GM12872 (cell line): Measurements from ENCODE around the gene PFN4.

Experiments used
- TF ChIP-seq, protein P1 (sequence below): IDR thresholded peaks from 3 replicates; pipeline ENCODE4 v1.5.1; 2011; ENCODE audit warnings: low read depth, mild to moderate bottlenecking, low read length, moderate library complexity; ENCODE audit not compliant: insufficient read depth

PFN4 gene

DNA sequence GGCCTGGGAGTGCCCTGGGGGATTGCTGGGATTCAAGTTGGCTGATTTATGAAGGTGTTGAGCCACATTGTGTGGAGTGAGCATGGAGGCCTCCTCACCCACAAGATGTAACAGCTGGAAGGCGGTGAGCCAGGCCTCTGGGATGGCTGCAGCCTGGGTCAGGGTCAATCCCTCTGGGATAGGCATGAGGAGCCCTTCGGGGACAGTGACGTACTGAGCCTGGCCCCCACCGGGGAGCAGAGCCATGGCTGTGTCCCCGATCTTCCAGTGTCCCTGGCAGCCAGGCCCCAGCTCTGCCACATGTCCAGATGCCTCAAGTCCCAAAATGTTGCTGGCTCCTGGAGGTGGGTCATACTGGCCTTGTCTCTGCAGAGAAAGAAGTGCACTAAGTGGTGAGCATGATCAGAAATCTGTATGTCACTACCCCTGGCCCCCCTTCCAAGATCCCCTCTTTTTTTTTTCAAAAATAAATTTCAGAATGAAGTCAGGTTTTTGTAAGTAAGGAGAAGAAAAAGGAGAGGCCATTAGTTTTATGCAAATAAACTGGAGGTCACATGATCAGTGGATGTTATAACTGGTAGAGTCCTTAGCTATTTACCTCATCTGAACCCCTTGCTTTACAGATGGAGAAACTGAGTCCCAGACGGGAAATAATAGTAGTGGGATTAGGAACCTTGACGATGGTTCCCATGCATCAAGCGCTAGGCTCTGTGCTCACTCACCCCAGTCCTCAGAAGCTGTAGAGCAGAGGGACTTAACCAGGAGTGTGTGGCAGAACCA is 40.2 kb downstream of the PFN4 start:
- TF ChIP-seq, protein P1, sequence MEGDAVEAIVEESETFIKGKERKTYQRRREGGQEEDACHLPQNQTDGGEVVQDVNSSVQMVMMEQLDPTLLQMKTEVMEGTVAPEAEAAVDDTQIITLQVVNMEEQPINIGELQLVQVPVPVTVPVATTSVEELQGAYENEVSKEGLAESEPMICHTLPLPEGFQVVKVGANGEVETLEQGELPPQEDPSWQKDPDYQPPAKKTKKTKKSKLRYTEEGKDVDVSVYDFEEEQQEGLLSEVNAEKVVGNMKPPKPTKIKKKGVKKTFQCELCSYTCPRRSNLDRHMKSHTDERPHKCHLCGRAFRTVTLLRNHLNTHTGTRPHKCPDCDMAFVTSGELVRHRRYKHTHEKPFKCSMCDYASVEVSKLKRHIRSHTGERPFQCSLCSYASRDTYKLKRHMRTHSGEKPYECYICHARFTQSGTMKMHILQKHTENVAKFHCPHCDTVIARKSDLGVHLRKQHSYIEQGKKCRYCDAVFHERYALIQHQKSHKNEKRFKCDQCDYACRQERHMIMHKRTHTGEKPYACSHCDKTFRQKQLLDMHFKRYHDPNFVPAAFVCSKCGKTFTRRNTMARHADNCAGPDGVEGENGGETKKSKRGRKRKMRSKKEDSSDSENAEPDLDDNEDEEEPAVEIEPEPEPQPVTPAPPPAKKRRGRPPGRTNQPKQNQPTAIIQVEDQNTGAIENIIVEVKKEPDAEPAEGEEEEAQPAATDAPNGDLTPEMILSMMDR: no peak

DNA sequence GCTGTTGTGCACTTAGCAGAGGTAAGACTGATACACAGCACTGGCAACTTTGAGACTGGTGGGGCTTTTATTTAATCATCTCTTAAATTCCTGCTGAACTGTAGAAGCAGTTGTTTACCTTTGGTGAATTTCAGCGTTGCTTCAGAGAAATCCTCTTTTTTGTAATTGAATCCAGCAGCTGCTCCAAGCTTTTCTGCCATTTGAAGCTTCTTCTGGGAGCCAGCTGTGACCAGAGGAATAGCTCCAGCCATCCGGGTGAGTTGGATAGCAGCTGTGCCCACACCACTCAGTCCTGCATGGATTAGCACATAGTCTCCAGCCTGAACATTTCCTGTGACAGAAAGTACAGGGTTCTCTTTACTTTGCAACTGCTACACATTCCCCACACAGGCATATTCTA is 42.4 kb downstream of the PFN4 start:
- TF ChIP-seq, protein P1: no peak

DNA sequence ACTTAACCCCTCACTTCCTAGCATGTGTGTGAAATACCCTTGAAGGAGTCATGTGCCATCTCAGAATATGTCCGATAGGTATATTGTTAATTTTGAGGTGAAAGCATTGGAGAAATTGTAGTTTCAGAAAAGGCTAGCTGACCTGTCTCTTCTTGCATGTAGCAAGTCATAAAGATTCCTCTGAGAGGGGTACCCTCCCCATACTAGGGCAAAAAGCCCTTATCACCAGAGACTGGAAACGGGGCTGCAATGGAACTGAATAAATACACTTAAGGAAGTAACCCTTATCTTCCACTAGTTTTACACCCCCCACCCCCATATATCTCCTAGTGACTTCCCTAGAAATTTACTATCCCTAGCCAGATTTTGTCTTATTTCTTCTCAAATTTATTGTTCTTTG is 45.3 kb downstream of the PFN4 start:
- TF ChIP-seq, protein P1: no peak

DNA sequence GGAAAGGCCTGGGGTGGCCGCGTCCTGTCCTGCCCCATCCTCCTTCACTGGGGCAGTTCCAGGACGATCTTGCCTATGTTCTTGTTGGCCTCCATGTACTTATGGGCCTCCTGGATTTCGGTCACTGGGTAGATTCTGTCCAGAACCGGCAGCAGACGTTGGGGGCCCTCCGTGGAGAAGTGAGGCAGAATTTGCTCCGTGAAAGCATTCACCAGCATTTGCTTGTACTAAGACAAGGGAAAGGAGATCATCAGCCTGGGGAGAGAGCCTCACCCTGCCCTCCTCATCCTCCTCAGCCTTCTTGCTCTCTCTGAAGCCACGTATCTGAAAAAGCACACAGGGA is 45.6 kb downstream of the PFN4 start:
- TF ChIP-seq, protein P1: no peak

DNA sequence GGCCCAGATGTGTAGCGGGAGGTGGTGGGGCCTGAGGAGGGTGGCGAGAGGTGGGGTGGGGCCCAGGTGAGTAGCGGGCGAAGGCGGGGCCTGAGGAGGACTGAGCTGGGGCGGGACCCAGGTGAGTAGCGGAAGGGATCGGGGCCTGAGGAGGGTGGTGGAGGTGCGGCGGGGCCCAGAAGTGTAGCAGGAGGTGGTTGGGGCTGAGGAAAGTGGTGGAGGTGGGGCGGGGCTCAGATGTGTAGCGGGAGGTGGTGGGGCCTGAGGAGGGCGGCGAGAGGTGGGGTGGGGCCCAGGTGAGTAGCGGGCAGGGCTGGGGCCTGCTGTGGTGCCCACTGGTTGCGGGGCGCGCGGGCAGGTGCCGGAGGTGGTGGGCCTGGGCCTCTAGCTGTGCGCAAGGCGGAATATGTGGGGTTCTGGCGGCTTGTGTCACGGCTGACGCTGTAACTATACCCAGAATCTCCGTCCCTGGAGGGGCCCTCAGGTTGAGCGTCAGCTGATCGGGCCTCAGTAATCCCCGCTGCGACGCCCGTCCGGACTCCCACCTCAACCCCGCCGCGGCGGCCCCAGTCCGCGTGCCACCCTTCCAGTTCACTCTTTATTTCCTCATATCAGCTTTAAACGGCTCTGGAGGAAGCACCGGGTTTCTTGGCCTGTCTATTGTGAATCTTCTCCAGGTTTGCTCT is 46.1 kb downstream of the PFN4 start:
- TF ChIP-seq, protein P1: no peak

DNA sequence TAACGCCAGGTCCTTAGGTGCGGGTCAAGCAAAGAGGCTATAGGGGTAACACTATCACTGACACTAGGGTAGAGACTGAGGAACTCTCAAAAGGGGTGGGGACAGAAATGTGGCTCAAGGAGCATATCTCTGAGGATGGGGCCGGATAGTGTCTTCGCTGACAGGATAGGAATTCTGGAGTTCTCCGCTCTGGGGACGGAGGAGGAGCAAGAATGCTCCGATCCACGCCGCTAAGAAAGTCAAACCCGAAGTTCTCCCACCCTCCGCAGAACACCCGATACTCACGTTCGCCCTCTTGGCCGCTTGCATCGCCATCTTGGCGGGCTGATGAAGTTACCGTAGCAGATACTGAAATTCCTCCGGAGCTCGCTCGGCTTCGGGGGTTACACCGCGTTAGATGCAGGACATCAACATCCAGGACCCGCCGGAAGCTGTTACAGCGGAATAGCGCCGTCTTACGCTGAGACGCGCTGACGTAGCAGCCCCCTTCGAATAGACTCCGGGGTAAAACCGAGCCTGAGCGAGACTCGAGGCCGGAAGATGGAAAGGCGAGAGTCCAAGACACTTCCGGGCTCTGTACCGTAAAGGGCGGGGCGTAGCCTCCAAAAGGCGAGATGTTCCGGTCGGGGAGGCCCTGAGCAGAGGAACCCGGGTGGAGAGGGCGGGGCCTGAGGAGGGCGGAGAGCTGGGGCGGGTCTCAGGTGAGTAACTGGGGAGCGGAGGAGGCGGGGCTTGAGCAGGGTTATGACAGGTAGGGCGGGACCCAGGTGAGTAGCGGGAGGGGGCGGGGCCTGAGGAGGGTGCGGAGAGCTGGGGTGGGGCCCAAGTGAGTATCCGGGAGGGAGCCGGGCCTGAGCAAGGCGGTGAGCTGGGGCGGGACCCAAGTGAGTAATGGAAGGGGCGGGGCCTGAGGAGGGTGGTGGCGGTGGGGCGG is 47.0 kb downstream of the PFN4 start, which contains the start of gene SF3B6:
Gene SF3B6, minus strand, starts transcription at position 412 of the 934 bp plus-strand sequence. Its CDS starts 97 bp downstream, at position 315.
- TF ChIP-seq, protein P1: no peak

DNA sequence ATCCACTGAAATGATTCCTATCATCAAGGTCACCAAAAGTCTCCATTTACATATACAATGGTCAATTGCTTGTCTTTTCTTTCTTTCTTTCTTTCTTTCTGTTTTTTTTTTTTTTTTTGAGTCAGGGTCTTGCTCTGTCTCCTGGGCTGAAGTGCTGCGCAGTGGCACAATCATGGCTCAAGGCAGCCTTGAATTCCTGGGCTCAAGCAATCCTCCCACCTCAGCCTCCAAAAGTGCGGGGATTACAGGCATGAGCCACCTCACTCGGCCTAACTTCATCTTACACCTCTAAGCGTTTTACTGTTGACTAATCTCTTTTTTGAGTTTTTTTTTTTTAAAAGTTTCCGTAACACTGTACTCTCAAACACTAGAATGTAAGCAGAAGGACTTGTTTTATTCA is 47.9 kb downstream of the PFN4 start:
- TF ChIP-seq, protein P1: no peak
